ENCODE results near the gene PRKD2.

- TF ChIP-seq CTCF (IDR thresholded peaks at IDR 0.05; ENCODE audit: poor library complexity) (no peak), EZH2phosphoT487 (IDR thresholded peaks at IDR 0.05; ENCODE audit: low read depth, severe bottlenecking, unreplicated experiment) (no peak)
These were observed 87.3 kb downstream of the PRKD2 start for GRCh38 chr19:46629546-46630025.
